Measurements from ENCODE around the gene GATA5. TPM values are rescaled to one million over a fixed set of nuclear protein-coding genes. Genes with fewer than 3 reads are reported as not detected.
A peak's percentile ranks its signal among the peaks of the same experiment; 100 is the strongest.

GATA5 gene
- total RNA-seq, 1 experiment from 2014 or later: 0.25 TPM

DNA sequence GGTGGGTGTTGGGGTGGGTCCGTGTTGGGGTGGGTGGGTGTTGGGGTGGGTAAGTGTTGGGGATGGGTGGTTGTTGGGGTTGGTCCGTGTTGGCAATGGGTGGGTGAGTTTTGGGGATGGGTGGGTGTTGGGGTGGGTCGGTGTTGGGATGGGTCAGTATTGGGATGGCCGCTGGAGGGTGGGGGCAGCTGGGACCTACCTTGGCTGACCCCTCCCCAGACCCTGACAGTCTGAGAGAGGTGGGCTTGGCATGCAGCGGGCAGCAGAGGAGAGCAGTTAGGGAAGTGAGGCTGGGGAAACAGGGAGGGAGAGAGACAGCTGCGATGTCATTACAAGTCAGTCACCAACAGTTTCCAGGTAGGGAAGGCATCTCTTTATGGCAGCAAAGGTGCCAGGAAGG is 23.1 kb upstream of the GATA5 start:
- CTCF ChIA-PET: interaction anchor here (0.6 to 2.0 kb wide), 3 partner anchors 25 to 118 kb away, joined by 3 to 22 read pairs (median 6); no protein-coding TSS in a partner anchor
- Histone ChIP-seq H3K4me3 (ENCODE audit: low read depth, low read length) (no peak overlapping the region), H3K27me3 (replicated peaks; ENCODE audit: control insufficient read depth, insufficient read depth, low read length) (no peaks in the 10 kb centered on the region), H3K4me1 (peaks cover 31% of the 10 kb centered on the region), H3K36me3 (ENCODE audit: control insufficient read depth, insufficient read depth, low read length) (no peaks in the 10 kb centered on the region), H3K9me3 (no peaks in the 10 kb centered on the region)
- Mint-ChIP-seq H3K27ac (ENCODE audit: unreplicated experiment) (no peak overlapping the region), H3K4me1 (ENCODE audit: low read depth, unreplicated experiment) (peaks cover 5% of the 10 kb centered on the region), H3K4me3 (ENCODE audit: unreplicated experiment) (no peak overlapping the region), H3K27me3 (ENCODE audit: insufficient read depth, unreplicated experiment) (no peaks in the 10 kb centered on the region), H3K36me3 (ENCODE audit: insufficient read depth, unreplicated experiment) (no peaks in the 10 kb centered on the region), H3K9me3 (ENCODE audit: unreplicated experiment) (peaks cover 13% of the 10 kb centered on the region)
- no TSS peak for BruUV-seq (replicated peaks)
- intact Hi-C loops (cut with micrococcal nuclease; ENCODE audit: unreplicated experiment): no loop called here
- DNase-seq: no peak
- POLR2A ChIA-PET: no interaction called here
- TF ChIP-seq, protein P1, sequence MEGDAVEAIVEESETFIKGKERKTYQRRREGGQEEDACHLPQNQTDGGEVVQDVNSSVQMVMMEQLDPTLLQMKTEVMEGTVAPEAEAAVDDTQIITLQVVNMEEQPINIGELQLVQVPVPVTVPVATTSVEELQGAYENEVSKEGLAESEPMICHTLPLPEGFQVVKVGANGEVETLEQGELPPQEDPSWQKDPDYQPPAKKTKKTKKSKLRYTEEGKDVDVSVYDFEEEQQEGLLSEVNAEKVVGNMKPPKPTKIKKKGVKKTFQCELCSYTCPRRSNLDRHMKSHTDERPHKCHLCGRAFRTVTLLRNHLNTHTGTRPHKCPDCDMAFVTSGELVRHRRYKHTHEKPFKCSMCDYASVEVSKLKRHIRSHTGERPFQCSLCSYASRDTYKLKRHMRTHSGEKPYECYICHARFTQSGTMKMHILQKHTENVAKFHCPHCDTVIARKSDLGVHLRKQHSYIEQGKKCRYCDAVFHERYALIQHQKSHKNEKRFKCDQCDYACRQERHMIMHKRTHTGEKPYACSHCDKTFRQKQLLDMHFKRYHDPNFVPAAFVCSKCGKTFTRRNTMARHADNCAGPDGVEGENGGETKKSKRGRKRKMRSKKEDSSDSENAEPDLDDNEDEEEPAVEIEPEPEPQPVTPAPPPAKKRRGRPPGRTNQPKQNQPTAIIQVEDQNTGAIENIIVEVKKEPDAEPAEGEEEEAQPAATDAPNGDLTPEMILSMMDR (IDR thresholded peaks at IDR 0.05; ENCODE audit: insufficient read depth in 1 of 2, low read depth in 1 of 2, low read length in 1 of 2, severe bottlenecking in 1 of 2, unreplicated experiment in 1 of 2): no peak

GRCh38 chr20:62496568-62497218 is 20.9 kb upstream of the GATA5 start:
- no peaks in the 10 kb centered on the region for H3K36me3 Mint-ChIP-seq (ENCODE audit: insufficient read depth, unreplicated experiment)
- intact Hi-C loops (cut with micrococcal nuclease; ENCODE audit: unreplicated experiment): loop anchor here (1.0 to 2.0 kb wide), 3 partner anchors 18 to 66 kb away; no protein-coding TSS in a partner anchor
- H3K9me3 ChIP-seq: no peaks in the 10 kb centered on the region
- no peaks in the 10 kb centered on the region for H3K27me3 ChIP-seq (replicated peaks; ENCODE audit: control insufficient read depth, insufficient read depth, low read length)
- H3K4me3 ChIP-seq (ENCODE audit: low read depth, low read length): no peak overlapping the region
- TF ChIP-seq, protein P1 (IDR thresholded peaks at IDR 0.05; ENCODE audit: insufficient read depth in 1 of 2, low read depth in 1 of 2, low read length in 1 of 2, severe bottlenecking in 1 of 2, unreplicated experiment in 1 of 2): peak; percentile 71 to 95
- no peaks in the 10 kb centered on the region for H3K27me3 Mint-ChIP-seq (ENCODE audit: insufficient read depth, unreplicated experiment)
- H3K27ac Mint-ChIP-seq (ENCODE audit: unreplicated experiment): peak overlapping the region; percentile 29
- peak in 1 of 2 experiments; percentile 65 for DNase-seq
- CTCF ChIA-PET: interaction anchor here (1.0 to 2.1 kb wide), 2 partner anchors 15 to 18 kb away, joined by 7 to 16 read pairs; no protein-coding TSS in a partner anchor
- POLR2A ChIA-PET: no interaction called here
- BruUV-seq (replicated peaks): no TSS peak
- H3K4me1 Mint-ChIP-seq (ENCODE audit: low read depth, unreplicated experiment): peaks cover 7% of the 10 kb centered on the region
- H3K9me3 Mint-ChIP-seq (ENCODE audit: unreplicated experiment): peaks cover 12% of the 10 kb centered on the region
- H3K36me3 ChIP-seq (ENCODE audit: control insufficient read depth, insufficient read depth, low read length): no peaks in the 10 kb centered on the region
- H3K4me3 Mint-ChIP-seq (ENCODE audit: unreplicated experiment): no peak overlapping the region
- peaks cover 39% of the 10 kb centered on the region for H3K4me1 ChIP-seq

- no peaks in the 10 kb centered on the region for H3K36me3 ChIP-seq (ENCODE audit: control insufficient read depth, insufficient read depth, low read length)
- POLR2A ChIA-PET: no interaction called here
- TF ChIP-seq, protein P1 (IDR thresholded peaks at IDR 0.05; ENCODE audit: insufficient read depth in 1 of 2, low read depth in 1 of 2, low read length in 1 of 2, severe bottlenecking in 1 of 2, unreplicated experiment in 1 of 2): no peak
- no peak overlapping the region for H3K4me3 Mint-ChIP-seq (ENCODE audit: unreplicated experiment)
- intact Hi-C loops (cut with micrococcal nuclease; ENCODE audit: unreplicated experiment): loop anchor here (1.0 to 2.0 kb wide), 2 partner anchors 18 to 65 kb away; no protein-coding TSS in a partner anchor
- no peaks in the 10 kb centered on the region for H3K36me3 Mint-ChIP-seq (ENCODE audit: insufficient read depth, unreplicated experiment)
- no TSS peak for BruUV-seq (replicated peaks)
- CTCF ChIA-PET: interaction anchor here (0.6 to 2.1 kb wide), 4 partner anchors 10 to 66 kb away, joined by 3 to 16 read pairs (median 5); no protein-coding TSS in a partner anchor
- no peaks in the 10 kb centered on the region for H3K27me3 ChIP-seq (replicated peaks; ENCODE audit: control insufficient read depth, insufficient read depth, low read length)
- peak overlapping the region; percentile 29 for H3K27ac Mint-ChIP-seq (ENCODE audit: unreplicated experiment)
- DNase-seq: no peak
- peaks cover 5% of the 10 kb centered on the region; the same call in 1 of the 2 replicates for H3K9me3 ChIP-seq
- peaks cover 7% of the 10 kb centered on the region for H3K4me1 Mint-ChIP-seq (ENCODE audit: low read depth, unreplicated experiment)
- peaks cover 39% of the 10 kb centered on the region for H3K4me1 ChIP-seq
- H3K4me3 ChIP-seq (ENCODE audit: low read depth, low read length): no peak overlapping the region
- H3K9me3 Mint-ChIP-seq (ENCODE audit: unreplicated experiment): peaks cover 18% of the 10 kb centered on the region
- H3K27me3 Mint-ChIP-seq (ENCODE audit: insufficient read depth, unreplicated experiment): no peaks in the 10 kb centered on the region
These were observed 20.2 kb upstream of the GATA5 start for GRCh38 chr20:62495749-62496567.

All from Caco-2 (cell line).